Measurements from ENCODE around the gene MTG2.

- TF ChIP-seq ZFP30 (CRISPR knock-in tag; IDR thresholded peaks at IDR 0.05) (no peak), ZFP3 (CRISPR knock-in tag; IDR thresholded peaks at IDR 0.05) (no peak), RARB (CRISPR knock-in tag; IDR thresholded peaks at IDR 0.05) (no peak), CREB5 (CRISPR knock-in tag; IDR thresholded peaks at IDR 0.05; ENCODE audit: low read depth) (no peak), POU6F1 (CRISPR knock-in tag; IDR thresholded peaks at IDR 0.05; ENCODE audit: borderline replicate concordance, low read depth) (no peak)
These were observed 40.7 kb downstream of the MTG2 start for GRCh38 chr20:62223571-62223970.
